HG03066 (cell line): ENCODE measurements around the gene SBSN.

Experiments used
- ATAC-seq: cut with Tn5 transposase; IDR thresholded peaks from one replicate; pipeline ENCODE4 v1.9.1; 2021; ENCODE audit warnings: low read depth; ENCODE audit not compliant: unreplicated experiment

SBSN gene

DNA sequence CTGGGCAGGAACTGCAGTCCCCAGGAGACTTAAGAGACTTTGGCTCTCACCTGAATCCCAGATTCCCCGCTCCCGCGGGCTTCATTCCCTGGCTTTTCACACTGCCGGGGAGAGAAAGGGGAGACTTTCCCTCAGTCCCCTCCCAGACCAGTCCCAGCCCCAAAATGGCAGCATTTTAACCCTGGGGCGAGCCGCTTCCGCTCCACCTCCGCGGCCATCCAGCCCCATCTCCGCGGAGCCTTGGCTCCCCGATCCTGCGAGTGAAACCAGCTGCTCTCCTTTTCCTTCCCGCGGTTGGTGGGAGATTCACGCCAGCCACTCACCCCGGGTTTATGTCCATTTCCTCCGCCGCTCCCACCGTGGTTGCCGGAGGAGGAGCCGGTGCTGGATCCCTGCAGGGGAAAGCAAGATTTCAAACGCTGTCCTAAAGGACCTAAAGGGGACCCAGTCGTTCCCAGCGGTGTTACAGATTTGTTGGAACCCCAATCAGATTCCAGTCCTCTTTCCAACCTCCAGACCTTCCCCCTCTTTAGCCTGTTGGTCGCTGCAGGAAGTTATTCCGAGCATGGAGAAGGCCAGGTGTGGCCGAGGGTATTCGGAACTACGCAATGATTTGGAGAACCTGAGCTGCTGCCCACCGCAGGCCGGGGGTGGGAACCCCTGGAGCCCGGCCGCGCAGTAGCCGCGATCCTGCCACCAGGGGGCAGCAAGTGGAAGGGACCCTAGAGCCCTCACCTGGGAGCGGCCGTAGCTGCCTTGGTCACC lies 18.1 kb downstream of the SBSN start:
- ATAC-seq, result no peak

DNA sequence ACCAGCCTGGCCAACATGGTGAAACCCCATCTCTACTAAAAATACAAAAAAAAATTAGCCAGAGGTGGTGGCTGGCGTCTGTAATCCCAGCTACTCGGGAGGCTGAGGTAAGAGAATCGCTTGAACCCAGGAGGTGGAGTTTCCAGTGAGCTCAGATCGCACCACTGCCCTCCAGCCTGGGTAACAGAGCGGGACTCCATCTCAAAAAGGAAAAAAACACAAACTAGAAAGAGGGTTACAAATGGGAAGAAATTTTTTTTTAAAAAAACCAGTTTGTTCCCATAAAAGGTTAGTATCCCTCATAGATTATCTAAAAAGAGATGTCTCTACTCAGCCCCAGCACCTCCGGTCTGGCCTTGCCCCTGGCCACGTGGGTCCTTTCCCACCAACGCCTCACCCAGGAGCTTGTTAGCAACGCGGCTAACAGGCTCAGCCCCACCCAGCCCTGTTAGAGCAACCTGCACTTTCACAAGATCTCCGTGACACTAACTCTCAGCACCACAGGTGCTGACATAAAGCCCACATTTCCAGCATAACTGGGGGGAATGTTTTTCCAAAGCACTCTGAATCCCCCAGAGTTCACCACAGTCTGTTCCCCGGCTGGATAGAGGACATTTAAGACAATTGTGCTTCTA lies 19.0 kb downstream of the SBSN start:
- no peak for ATAC-seq

DNA sequence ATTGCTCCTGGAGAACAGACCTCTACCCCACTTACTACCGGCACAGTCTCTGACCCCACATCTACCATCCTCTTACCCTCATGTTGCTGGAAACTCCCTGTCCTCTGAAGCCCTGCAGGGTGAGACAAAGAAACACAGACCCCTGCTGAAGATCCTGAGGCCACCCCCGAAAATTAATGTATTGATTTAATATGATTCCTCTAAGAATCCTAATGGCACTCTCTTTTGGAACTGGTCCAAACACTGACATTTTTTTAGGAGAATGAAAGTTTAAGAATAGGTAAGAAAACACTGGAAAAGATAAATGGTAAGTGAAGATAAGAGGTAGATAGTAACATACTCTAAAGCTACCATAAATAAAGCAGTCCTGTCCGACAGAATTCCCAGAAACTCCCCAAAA lies 20.0 kb downstream of the SBSN start:
- ATAC-seq, result no peak

DNA sequence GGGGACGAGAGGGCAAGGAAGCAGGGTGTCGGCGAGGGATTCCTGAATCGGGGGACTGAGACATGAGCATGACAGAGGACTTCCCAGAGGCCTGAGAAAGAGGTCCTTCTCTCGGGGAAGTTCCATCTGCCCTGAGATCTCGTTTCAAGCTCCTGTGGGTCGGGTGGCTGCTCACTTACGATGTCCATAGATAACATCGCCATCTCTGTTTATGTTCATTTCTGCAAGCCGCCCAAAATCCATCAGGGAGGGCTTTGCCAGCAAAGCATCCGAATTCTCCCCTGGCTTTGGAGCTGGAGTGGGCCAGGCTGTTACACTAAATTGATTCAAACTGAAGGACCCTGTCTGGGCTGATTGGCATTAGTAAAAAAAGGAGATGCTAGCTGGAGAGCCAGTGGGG lies 20.6 kb downstream of the SBSN start:
- no peak for ATAC-seq

DNA sequence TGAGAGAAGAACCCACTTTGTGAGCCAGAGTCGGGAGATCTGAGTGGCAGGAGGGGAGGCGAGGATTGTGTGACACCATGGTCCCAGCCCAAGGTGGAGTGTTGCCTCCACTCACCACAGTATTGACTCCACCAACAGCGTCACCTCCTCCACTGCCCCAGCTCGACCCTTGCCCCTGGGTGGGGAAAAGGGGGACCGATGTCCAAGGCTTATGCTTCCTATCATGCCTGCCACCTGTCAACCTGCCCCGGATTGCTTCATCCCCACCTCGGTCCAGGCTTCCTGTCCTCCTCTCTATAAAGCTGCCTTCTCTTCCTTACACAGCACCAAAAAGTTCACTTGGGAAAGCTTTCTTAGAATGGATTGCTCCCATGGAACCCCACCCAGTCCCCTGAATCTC lies 22.1 kb downstream of the SBSN start:
- no peak for ATAC-seq

DNA sequence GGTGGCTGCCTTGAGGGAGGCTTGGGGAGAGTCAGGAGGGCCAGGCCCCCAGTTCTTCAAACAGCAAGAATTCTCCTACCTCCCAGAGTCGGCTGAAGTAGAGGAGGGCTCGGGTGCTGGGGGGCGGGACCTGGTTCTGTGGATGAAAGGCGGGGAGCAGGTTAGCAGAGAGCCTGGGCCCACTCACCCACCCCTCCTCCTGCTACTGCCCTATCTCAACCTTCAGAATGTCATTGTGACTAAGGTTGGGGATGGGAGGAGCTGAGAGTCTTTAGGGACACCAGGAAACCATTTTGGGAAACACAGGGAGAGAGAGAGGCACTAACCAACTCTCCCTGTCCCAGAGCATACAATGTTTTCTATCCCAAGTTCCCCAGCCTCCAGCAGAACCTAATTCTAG lies 25.4 kb downstream of the SBSN start:
- ATAC-seq, result no peak

DNA sequence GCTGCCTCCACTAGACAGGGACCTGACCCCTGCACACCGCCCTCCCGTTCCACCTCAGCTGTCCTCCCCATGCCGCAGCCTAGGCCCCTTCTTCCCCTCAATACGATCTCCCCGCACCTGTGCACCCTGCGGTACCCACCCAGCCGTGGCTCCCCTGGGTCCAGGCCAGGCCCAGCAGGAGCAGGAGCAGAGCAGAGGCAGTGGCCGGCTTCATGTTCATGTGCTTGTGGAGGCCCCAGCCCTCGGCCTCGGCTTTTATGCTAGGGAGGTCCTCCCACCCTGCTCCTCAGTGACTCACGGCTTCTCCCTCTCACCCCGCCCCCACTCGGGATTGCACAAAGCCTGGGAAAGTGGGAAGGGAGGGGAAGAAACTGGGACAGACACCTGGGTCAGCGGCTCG lies 26.4 kb downstream of the SBSN start:
- ATAC-seq, result no peak

DNA sequence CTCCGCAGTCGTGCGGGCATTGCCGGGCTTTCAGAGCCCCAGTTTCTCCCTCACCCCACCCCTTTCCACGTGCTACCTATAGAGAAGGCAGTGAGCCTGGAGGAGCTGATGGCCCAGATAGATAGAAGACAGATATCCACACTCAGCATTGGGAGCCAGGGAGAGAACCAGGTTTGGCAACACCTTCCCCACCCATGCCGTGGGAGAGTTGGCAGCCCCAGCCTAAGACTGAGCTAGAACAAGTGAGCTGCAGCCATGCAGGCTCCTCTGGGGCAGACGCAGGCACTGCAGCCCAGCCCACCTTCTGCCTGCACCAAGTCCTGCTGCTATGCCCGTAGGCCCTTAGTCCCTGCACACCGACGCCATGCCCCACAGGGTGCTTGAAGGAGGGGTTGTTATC lies 27.5 kb downstream of the SBSN start:
- ATAC-seq, result no peak

DNA sequence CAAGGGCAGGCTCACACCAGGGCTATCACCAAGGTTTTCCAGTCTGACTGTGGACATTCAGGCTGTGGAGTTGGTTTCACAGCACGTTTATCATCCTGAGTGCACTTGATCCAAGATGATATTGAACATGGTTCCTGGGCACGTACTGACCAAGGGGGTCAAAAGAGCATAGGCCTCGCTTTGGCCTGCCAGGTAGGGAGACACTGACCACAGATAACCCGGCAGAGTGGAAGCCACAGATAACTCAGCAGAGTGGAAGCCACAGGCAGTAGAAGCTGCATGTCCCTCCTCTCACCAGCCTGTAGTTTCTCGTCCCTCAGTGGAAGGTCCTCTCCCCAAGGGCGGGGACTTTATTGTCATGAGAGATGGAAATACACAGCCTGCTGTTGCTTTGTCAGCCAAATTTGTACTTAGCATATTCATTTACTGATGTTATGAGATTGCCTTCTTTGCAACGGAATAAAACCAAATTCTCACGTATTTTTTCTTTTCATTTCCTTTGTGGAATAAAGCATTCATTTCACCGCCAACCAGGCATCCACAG lies 29.1 kb downstream of the SBSN start:
- ATAC-seq, result no peak

DNA sequence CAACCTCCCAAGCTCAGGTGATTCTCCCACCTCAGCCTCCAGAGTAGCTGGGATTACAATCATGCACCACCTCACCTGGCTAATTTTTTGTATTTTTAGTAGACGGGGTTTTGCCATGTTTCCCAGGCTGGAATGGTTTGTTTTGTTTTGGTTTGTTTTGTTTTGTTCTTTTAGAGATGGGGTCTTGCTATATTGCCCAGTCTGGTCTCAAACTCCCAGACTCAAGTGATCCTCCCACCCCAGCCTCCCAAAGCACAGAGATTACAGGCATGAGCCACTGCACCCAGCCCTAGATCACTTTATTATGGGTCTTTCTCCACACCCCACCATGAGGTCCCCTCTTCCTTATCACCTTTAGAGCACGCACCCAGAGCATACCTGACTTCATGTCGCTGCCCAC lies 29.9 kb downstream of the SBSN start:
- ATAC-seq, result no peak

DNA sequence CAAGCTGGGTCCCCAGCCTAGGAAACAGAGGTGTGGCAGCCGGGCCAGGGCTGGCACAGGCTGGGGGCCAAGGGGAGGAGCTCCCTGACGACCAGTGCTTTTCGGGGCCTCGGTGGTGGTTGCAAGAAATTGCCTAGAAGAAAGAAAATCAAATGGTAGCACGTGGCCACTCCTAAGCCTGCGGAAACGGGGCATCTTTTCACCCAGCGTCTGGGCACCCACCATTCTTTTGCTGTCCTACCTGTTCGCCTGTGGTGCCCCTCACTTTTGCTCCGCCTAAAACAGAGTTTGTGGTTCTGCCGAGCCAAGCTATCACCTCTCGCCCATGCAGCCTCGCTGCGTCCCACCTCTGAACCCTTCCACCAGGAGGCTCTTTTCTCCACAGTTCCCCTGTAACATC lies 30.7 kb downstream of the SBSN start:
- ATAC-seq, result no peak

DNA sequence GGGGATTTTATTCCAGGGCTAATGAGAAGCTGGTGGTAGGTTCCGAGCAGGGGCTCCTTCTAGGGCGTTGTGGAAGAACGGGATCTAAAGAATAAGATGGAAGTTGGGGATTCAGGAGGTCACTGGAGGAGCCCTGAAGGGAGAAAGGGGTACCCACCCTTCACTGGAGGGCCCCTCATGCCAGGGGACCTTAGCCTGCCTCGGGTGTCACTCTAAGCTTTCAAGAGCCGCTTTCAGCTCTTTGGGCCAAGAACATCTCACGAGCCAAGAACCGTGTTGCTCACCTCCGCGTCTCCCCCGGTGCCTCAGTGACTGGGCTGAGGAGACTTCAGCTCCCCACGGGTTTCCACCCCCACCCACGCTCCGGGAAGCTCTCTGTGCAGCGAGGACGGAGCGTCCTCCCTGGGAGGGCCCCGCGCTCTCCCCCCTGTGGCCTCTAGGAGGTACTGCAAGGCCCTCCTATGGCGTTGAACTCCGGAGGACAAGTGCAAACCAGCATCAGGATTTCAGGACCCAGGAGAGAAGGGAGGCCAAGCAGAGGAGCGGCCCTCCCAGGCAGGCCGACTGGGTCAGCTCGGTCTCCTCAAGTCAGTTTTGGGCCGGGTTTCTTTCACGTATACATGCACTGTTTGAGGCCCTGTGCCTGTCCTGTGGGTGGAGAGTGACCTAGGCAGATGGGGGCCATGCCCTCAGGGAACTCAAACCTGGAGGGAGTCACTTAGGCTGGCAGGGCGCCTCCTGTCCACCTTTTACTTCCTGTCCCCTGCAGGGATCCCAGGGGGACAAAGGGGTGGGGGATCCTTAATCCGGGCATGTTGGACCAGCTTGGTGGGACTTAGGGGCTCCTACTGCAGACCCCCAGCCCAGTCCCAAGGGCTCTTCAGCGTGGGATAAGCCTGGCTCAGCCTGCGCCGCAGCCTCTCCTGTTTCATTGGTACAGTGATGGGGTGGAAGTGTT lies 32.7 kb downstream of the SBSN start:
- no peak for ATAC-seq

DNA sequence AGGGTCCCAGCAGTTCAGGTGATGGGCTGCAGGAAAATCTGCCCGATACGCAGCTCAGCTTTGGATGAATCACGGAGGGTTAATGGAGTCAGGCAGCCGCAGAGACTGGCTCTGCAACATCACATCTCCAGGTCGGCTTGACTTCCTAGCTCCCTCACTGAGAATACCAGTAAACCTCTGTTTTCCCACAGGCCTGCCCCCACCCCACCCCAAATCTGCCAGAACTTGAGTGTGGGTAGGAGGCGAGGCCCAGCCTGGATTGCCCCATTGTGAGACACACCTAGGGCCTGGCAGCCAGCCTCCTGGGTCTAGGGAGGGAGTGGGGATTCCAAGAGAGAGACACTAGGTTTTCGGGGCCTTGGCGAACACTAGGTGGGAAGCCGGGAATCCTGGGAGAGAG lies 34.1 kb downstream of the SBSN start:
- ATAC-seq, result no peak

DNA sequence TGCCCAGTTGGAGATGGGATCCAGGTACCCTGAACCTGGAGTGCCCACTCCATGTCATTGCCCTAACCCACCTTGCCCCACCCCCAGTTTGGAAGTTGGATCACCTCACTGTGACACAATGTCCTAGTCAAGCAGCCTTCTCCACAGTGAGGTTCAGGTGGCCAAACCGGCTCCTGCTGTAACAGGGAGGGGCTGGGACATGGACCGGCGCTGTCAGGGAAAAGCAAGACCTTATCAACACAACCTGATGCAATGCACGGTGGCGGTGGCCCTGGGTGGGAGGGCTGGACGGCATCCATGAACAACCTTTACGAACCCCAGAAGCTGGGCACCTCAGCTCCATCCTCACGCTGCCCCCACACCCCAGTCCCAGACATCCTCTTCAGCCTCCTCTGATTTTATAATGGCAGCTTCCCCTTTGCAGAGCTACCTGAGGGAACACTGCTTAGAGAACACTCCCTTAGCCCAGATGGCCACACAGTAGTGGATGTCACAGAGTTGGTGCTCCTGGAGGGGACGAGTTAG lies 36.2 kb downstream of the SBSN start:
- no peak for ATAC-seq

DNA sequence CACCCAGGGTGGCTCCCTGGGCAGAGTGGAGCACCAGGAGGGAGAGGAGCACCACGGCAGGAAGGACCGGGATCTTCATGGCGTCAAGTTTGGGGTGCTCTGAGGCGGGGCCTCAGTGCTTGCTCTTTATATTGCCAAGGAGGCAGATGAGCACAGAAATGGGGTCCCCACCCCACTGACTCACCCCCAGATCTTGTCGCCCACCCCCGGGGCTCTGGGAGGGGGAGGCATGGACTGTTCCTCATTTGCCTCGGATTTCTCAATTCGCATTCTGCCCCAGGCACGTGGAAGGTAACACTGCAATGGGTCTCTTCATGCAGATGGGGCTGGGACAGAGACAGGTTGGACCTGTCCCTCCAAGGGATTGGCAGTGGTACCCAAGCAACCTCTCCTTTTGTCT lies 37.7 kb downstream of the SBSN start, which contains the start of gene KRTDAP:
Gene KRTDAP (minus strand): TSS at position 101 of the 400 bp plus-strand sequence. CDS start 22 bp downstream, at position 79.
- no peak for ATAC-seq

DNA sequence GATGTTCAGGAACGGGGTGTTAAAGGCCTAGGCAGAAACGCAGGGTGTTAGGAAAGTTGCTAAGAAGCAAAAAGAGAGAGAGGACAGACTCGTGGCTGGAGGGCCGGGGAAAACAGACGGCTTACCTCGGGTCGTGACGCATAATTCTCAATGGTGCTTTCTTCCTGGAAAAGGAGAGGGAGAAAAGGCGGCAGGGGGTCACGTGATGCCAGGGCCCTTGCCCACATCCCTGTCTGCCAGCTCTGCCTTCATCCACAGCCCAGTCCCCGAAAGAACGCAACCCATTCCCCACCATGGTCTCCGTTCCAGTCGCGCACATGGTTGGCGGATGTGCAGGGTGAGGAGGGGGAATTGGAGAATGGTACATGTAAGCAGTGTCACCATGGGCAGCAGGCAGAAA lies 39.4 kb downstream of the SBSN start:
- ATAC-seq, result no peak

DNA sequence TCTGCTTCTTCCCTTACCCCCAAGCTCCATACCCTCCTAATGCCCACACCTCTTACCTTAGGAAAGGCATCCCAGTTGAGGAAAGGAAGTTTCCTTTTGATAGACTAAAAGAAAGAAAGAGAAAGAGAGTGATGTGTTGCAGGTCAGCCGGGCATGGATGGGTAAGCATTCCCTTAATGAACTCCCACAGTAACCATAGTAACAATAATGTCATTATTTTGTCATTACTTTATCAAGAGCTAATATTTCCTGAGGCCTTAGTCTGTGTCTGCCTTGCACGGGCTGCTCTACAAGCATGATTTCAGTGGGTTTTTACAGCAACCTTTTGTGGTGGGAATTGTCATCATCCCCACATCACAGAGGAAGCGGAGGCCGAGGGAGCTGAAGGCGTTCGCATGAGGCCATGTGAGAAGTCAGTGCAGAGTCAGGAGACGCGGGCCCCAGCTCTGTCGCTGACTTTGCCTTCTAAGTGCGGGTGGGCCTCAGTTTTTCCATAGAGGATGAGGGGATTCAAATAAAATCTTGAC lies 40.4 kb downstream of the SBSN start:
- ATAC-seq, result no peak

DNA sequence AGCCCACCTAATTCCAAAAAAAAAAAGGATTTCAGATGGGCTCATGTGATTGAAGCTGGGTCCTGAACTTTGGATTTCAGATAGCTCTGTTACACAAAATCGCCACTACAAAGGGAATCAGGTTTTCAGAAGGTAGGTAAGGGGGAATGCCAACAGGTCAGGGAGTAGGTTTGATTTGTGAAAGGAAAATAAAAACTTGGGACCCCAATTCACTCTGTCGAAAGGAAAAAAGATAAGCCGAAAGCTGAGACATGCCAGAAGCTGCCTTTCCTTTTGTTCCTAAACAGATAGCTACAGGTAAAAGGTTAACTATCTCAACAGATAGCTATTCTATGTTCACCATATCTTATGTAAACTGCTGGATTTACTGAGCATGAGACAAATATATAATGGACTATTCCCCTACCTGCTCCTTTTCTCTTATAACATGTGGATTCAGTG lies 41.8 kb downstream of the SBSN start:
- ATAC-seq, result no peak

DNA sequence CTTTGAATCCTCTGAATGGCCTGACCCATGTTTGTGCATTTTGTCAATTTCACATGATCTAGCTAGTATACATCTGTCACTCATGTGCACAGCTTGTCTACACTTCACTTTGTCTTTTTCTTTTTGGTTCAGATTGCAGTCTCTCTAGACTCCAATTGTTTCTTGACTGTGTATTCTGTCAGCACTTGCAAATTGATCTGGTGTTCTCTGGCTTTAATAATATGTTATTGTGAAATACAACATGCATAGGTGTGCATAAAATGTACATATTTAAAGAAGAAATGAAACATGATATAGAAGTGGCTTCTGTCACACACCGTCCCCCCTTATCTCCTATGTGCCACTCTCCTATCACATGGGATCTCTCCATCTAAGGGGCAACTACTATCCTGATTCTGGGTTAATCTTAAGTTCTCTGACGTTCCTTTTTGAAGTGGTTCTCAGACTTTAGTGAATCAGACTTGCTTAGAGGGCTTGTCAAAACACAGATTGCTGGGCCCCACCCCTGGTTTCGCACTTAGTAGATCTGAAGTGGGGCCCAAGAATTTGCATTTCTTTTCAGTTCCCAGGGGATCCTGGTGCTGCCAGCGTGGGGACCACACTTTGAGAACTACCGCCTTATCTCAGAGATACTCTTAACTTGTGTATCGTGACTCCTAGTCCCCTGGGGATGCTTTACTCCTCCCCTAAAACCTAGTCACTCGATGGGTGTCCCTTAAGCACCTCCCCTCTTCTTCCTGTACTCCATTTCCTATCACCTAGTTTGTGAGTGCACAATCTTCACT lies 43.7 kb downstream of the SBSN start:
- ATAC-seq, result no peak

DNA sequence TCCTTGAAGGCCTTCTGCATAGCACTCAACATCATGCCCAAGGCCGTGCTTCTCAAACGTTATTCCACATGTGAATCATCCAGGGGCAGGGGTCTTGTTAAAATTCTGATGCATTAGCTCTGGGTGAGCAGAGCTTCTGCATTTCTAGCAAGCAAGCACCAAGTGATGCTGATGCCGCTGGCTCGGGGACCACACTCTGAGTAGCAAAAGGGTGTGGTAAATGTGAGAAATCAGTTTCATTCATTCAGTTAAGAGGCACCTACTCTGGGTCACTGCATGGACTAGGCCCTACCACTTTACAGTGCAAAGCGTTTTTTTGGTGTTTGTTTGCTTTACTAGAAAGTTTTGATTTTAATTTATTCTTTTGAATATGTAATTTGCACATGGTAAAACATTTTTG lies 45.0 kb downstream of the SBSN start:
- no peak for ATAC-seq
